IMR-90 (cell line): ENCODE results near the gene FAXDC2. TPM values are rescaled to one million over a fixed set of nuclear protein-coding genes. Genes with fewer than 3 reads are reported as not detected.
A peak's percentile ranks its signal among the peaks of the same experiment; 100 is the strongest.

Experiments
- ATAC-seq: fragments of 200-7000 bp; cut with Tn5 transposase; 2 replicates; pipeline ENCODE4 v1.9.1; 2020; ENCODE audit warnings: low read depth, mild to moderate bottlenecking, moderate library complexity
- BruUV-seq: library from RNA; stranded (reverse); fragments of 400-500 nt; replicated peaks from 2 replicates; lab custom pipeline; 2021; lab: Mats Ljungman, UMichigan
- CTCF ChIA-PET: fragments of 300-600 bp; formaldehyde crosslinking; extraction: SDS; loops from one replicate; lab custom pipeline; 2021; ENCODE audit warnings: antibody characterized with exemption; lab: Yijun Ruan, JAX
- POLR2A ChIA-PET: fragments of 300-600 bp; sonication (Branson Sonifier 250); formaldehyde crosslinking; loops from one replicate; lab custom pipeline; 2022; ENCODE audit warnings: antibody characterized with exemption; ENCODE audit not compliant: unreplicated experiment; lab: Charles Lee
- DNase-seq: peaks from one replicate; pipeline ENCODE4 v3.0.0; 2013
- H2AFZ ChIP-seq: replicated peaks from 2 replicates; pipeline ENCODE3; 2013; ENCODE audit warnings: low read length, mild to moderate bottlenecking; ENCODE audit not compliant: poor library complexity
- H2AK5ac ChIP-seq: 2 replicates; pipeline ENCODE4 v1.6.1; 2013; ENCODE audit warnings: low read depth, low read length, inconsistent platforms
- H2AK9ac ChIP-seq: replicated peaks from 2 replicates; pipeline ENCODE3; 2013; ENCODE audit warnings: mild to moderate bottlenecking, low read depth, low read length, moderate library complexity; ENCODE audit not compliant: poor library complexity
- H2BK120ac ChIP-seq: 2 replicates; pipeline ENCODE4 v1.6.1; 2013; ENCODE audit warnings: low read depth, low read length, inconsistent platforms
- H2BK15ac ChIP-seq: 3 replicates; pipeline ENCODE4 v1.6.1; 2013; ENCODE audit warnings: low read depth, low read length, inconsistent platforms
- H2BK20ac ChIP-seq: 2 replicates; pipeline ENCODE4 v1.6.1; 2013; ENCODE audit warnings: low read depth, mild to moderate bottlenecking, inconsistent platforms, low read length, moderate library complexity
- H2BK5ac ChIP-seq: 2 replicates; pipeline ENCODE4 v1.6.1; 2013; ENCODE audit warnings: mild to moderate bottlenecking, low read depth, low read length, inconsistent platforms; ENCODE audit not compliant: poor library complexity, severe bottlenecking
- H3K14ac ChIP-seq: replicated peaks from 2 replicates; pipeline ENCODE4 v1.6.1; 2013; ENCODE audit warnings: low read depth, low read length, inconsistent platforms
- H3K18ac ChIP-seq: 2 replicates; pipeline ENCODE4 v1.6.1; 2013; ENCODE audit warnings: low read depth, low read length, control low read depth
- H3K23ac ChIP-seq: 2 replicates; pipeline ENCODE4 v1.6.1; 2013; ENCODE audit warnings: low read depth, low read length, inconsistent platforms
- H3K27ac ChIP-seq: 2 replicates; pipeline ENCODE4 v1.5.1; 2013; ENCODE audit warnings: mild to moderate bottlenecking, control low read depth, low read length; ENCODE audit not compliant: insufficient read depth
- H3K27me3 ChIP-seq: 2 replicates; pipeline ENCODE4 v1.6.1; 2013; ENCODE audit warnings: low read length; ENCODE audit not compliant: control insufficient read depth, insufficient read depth
- H3K36me3 ChIP-seq: 2 replicates; pipeline ENCODE4 v1.6.1; 2013; ENCODE audit warnings: low read length, mixed read lengths; ENCODE audit not compliant: control insufficient read depth, insufficient read depth
- H3K4ac ChIP-seq: 2 replicates; pipeline ENCODE4 v1.6.1; 2013; ENCODE audit warnings: low read depth, low read length, inconsistent platforms
- H3K4me1 ChIP-seq: 2 replicates; pipeline ENCODE4 v1.6.1; 2013; ENCODE audit warnings: low read length, mixed read lengths; ENCODE audit not compliant: control insufficient read depth, insufficient read depth
- H3K4me2 ChIP-seq: 2 replicates; pipeline ENCODE4 v1.6.1; 2013; ENCODE audit warnings: low read depth, mild to moderate bottlenecking, control low read depth, low read length, moderate library complexity
- H3K4me3 ChIP-seq: 2 replicates; pipeline ENCODE4 v1.5.1; 2013; ENCODE audit warnings: low read depth, mild to moderate bottlenecking, control low read depth, low read length, moderate library complexity; ENCODE audit not compliant: insufficient read depth
- H3K56ac ChIP-seq: 2 replicates; pipeline ENCODE4 v1.6.1; 2013; ENCODE audit warnings: low read length, inconsistent platforms; ENCODE audit not compliant: insufficient read depth; ENCODE audit errors: extremely low read depth
- H3K79me1 ChIP-seq, 2 experiments: 2 replicates each; pipeline ENCODE4 v1.6.1; 2013; ENCODE audit warnings: low read length in 2 of 2, inconsistent platforms in 1 of 2, low read depth in 1 of 2
- H3K9ac ChIP-seq: 2 replicates; pipeline ENCODE4 v1.6.1; 2013; ENCODE audit warnings: low read depth, low read length, control low read depth
- H3K9me1 ChIP-seq: 2 replicates; pipeline ENCODE4 v1.6.1; 2013; ENCODE audit warnings: low read length, inconsistent platforms; ENCODE audit not compliant: insufficient read depth
- H3K9me3 ChIP-seq: 2 replicates; pipeline ENCODE4 v1.6.1; 2013; ENCODE audit warnings: low read length; ENCODE audit not compliant: control insufficient read depth, insufficient read depth
- H4K20me1 ChIP-seq: 2 replicates; pipeline ENCODE4 v1.6.1; 2013; ENCODE audit warnings: low read length, inconsistent platforms; ENCODE audit not compliant: insufficient read depth
- H4K5ac ChIP-seq: 2 replicates; pipeline ENCODE4 v1.6.1; 2013; ENCODE audit warnings: mild to moderate bottlenecking, low read depth, low read length, control low read depth
- H4K8ac ChIP-seq, 2 experiments: 2 replicates each; pipeline ENCODE4 v1.6.1; 2013; ENCODE audit warnings: low read depth in 2 of 2, low read length in 2 of 2, control low read depth in 1 of 2, inconsistent platforms in 1 of 2
- H4K91ac ChIP-seq: 2 replicates; pipeline ENCODE4 v1.6.1; 2013; ENCODE audit warnings: low read depth, low read length, inconsistent platforms; ENCODE audit not compliant: insufficient read depth
- BHLHE40 ChIP-seq: fragments of 150-350 bp; IDR thresholded peaks from 2 replicates; pipeline ENCODE4 v1.6.1; 2016; ENCODE audit warnings: mild to moderate bottlenecking, low read depth, low read length
- CHD1 ChIP-seq: IDR thresholded peaks from 2 replicates; pipeline ENCODE4 v1.6.1; 2012; ENCODE audit warnings: low read depth, low read length, improper control_type of control experiment
- CTCF ChIP-seq: conservative IDR thresholded peaks from 2 replicates; pipeline ENCODE4 v1.5.1; 2012; ENCODE audit warnings: mild to moderate bottlenecking, low read depth, low read length, improper control_type of control experiment
- FOS ChIP-seq: fragments of 150-350 bp; IDR thresholded peaks from 2 replicates; pipeline ENCODE4 v1.6.1; 2016; ENCODE audit warnings: low read depth, low read length
- MAFK ChIP-seq: IDR thresholded peaks from 2 replicates; pipeline ENCODE4 v1.6.1; 2012; ENCODE audit warnings: low read depth, low read length, improper control_type of control experiment
- NFE2L2 ChIP-seq: fragments of 150-350 bp; IDR thresholded peaks from 2 replicates; pipeline ENCODE4 v1.6.1; 2016; ENCODE audit warnings: low read depth, mild to moderate bottlenecking, low read length
- POLR2A ChIP-seq: IDR thresholded peaks from 2 replicates; pipeline ENCODE4 v1.6.1; 2012; ENCODE audit warnings: mild to moderate bottlenecking, low read depth, low read length
- RCOR1 ChIP-seq: IDR thresholded peaks from 2 replicates; pipeline ENCODE4 v1.6.1; 2012; ENCODE audit warnings: mild to moderate bottlenecking, low read length, improper control_type of control experiment; ENCODE audit not compliant: insufficient replicate concordance
- USF2 ChIP-seq: fragments of 150-350 bp; IDR thresholded peaks from 2 replicates; pipeline ENCODE4 v1.6.1; 2017; ENCODE audit warnings: mild to moderate bottlenecking, antibody characterized with exemption, low read length, low read depth
- WGBS, 2 experiments: methylation state at CpG; one replicate each; pipeline versions ENCODE4 v1.1.5 to v1.1.7; 2013; ENCODE audit warnings: missing lambda C conversion rate in 2 of 2; ENCODE audit not compliant: insufficient read length in 1 of 2; ENCODE audit errors: extremely low coverage in 2 of 2; 5-methylcytosine and 5-hydroxymethylcytosine counted together
- dilution Hi-C: fragments of 300-500 bp; cut with HindIII; formaldehyde crosslinking; loops from one replicate; pipeline ENCODE4 v1.14.3; 2018; ENCODE audit warnings: low sequenced_read_pairs; ENCODE audit not compliant: unreplicated experiment
- in situ Hi-C: fragments of 300-500 bp; cut with MboI; formaldehyde crosslinking; loops from 3 replicates; pipeline ENCODE4 v1.14.3; 2019; ENCODE audit warnings: low sequenced_read_pairs, inconsistent platforms, mixed read lengths
- intact Hi-C: fragments of 100-400 bp; cut with micrococcal nuclease; formaldehyde crosslinking; loops from 2 replicates; pipeline ENCODE4 v1.10.0; 2022
- polyA plus RNA-seq, 3 experiments: library from polyadenylated mRNA; depleted of rRNA; stranded (reverse); fragments of >200 nt; gene quantifications; 2 replicates each; pipeline ENCODE4 v1.2.3, GENCODE V29; 2012; ENCODE audit warnings: low replicate concordance in 1 of 3
- total RNA-seq: library from RNA; depleted of rRNA; stranded (reverse); fragments of >200 nt; gene quantifications from 2 replicates; pipeline ENCODE4 v1.2.3, GENCODE V29; 2012

Gene FAXDC2
- total and polyA plus RNA-seq, 2 of the 4 experiments (the other 2 are of a cell fraction) = 4.3 to 8.9 TPM

GRCh38 chr5:154818471-154819116 lies 31.8 kb downstream of the FAXDC2 start:
- Histone ChIP-seq H4K8ac (no peak overlapping the region), H2AFZ (no peak overlapping the region), H3K14ac (no peak overlapping the region), H2BK20ac (no peak overlapping the region), H3K9me1 (peaks cover 15% of the 10 kb centered on the region; the same call in 1 of the 2 replicates), H3K36me3 (peaks cover 69% of the 10 kb centered on the region), H2AK5ac (no peak overlapping the region), H2BK120ac (no peak overlapping the region), H3K27ac (no peak overlapping the region), H4K91ac (no peak overlapping the region), H2BK15ac (no peak overlapping the region), H3K4me1 (no peaks in the 10 kb centered on the region), H2AK9ac (no peak overlapping the region), H3K4ac (no peak overlapping the region), H4K20me1 (no peaks in the 10 kb centered on the region), H3K23ac (no peak overlapping the region), H3K27me3 (no peaks in the 10 kb centered on the region), H3K4me3 (no peak overlapping the region), H3K56ac (no peak overlapping the region), H3K4me2 (no peak overlapping the region), H3K9ac (no peak overlapping the region), H2BK5ac (no peak overlapping the region), H3K79me1 (peaks cover 16 to 44% of the 10 kb centered on the region in 2 experiments), H3K9me3 (no peaks in the 10 kb centered on the region), H3K18ac (no peak overlapping the region), H4K5ac (no peak overlapping the region; the same call in 1 of the 2 replicates)
- dilution Hi-C loops = no loop called here
- ChIA-PET POLR2A (no interaction called here), CTCF (no interaction called here)
- no TSS peak for BruUV-seq
- no CpG with 5 or more reads among the region's 2 CpGs for WGBS, 2 experiments
- in situ Hi-C loops = loop anchor here (25.0 kb wide), 1 partner anchor 356 kb away; no protein-coding TSS in a partner anchor
- intact Hi-C loops = no loop called here
- TF ChIP-seq CHD1 (no peak), BHLHE40 (no peak), CTCF (no peak), NFE2L2 (no peak), USF2 (no peak), RCOR1 (no peak), FOS (no peak), POLR2A (no peak), MAFK (no peak)
- DNase-seq = no peak
- peak; percentile 55 for ATAC-seq
